K562 (cell line): ENCODE measurements around the gene NRGN.

ENCODE experiments used
- ADNP ChIP-seq: fragments of 200-800 bp; sonication (Bioruptor generic); IDR thresholded peaks from 2 replicates; pipeline ENCODE4 v1.6.1; 2016; ENCODE audit warnings: missing genetic modification characterization, missing compliant biosample characterization
- TF ChIP-seq, protein P1 (sequence below), 3 experiments: IDR thresholded peaks in 2 of 3; conservative IDR thresholded peaks in 1 of 3; 2 replicates each; pipeline ENCODE4 v1.5.1; 2011 to 2012; ENCODE audit warnings: low read length in 3 of 3, mild to moderate bottlenecking in 3 of 3, control low read depth in 2 of 3, improper control_type of control experiment in 1 of 3, inconsistent platforms in 1 of 3, low read depth in 1 of 3, mixed read lengths in 1 of 3, moderate library complexity in 1 of 3; ENCODE audit not compliant: insufficient read depth in 2 of 3

DNA sequence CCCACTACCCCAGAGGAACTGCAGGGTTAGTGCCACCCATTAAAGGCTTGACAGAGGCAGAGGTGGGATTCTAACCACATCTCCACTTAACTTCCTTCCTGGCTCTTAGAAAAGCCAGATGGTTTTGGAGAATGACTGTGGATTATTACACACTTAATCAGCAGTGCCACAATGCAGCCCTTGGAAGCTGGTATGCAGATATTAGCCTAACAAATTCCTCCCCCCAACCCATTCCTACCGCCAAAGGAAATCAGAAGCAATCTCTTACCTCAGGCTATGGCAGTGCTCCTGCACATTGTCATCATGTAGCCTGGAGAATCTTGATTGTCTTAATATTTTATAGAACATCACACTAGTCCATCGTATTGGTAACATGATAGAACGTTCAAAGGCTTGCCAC, 23.2 kb upstream of the NRGN start:
- no peak for TF ChIP-seq ADNP (tag)
- TF ChIP-seq, protein P1, sequence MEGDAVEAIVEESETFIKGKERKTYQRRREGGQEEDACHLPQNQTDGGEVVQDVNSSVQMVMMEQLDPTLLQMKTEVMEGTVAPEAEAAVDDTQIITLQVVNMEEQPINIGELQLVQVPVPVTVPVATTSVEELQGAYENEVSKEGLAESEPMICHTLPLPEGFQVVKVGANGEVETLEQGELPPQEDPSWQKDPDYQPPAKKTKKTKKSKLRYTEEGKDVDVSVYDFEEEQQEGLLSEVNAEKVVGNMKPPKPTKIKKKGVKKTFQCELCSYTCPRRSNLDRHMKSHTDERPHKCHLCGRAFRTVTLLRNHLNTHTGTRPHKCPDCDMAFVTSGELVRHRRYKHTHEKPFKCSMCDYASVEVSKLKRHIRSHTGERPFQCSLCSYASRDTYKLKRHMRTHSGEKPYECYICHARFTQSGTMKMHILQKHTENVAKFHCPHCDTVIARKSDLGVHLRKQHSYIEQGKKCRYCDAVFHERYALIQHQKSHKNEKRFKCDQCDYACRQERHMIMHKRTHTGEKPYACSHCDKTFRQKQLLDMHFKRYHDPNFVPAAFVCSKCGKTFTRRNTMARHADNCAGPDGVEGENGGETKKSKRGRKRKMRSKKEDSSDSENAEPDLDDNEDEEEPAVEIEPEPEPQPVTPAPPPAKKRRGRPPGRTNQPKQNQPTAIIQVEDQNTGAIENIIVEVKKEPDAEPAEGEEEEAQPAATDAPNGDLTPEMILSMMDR (IDR thresholded peaks at IDR 0.05 in 2 of 3, conservative IDR thresholded peaks at IDR 0.05 in 1 of 3; ENCODE audit: insufficient read depth in 2 of 3, low read depth in 1 of 3, low read length in 3 of 3): no peak
